ENCODE results near the gene NDUFS1. TPM values are rescaled to one million over a fixed set of nuclear protein-coding genes. Genes with fewer than 3 reads are reported as not detected.
"Not testable (repeated sequence)": the region's sequence is repeated elsewhere in the genome, so short reads cannot be mapped to it uniquely, and the experiment has no call there.

The NDUFS1 gene
- total RNA-seq, 1 experiment from 2014 or later: 106 TPM

DNA sequence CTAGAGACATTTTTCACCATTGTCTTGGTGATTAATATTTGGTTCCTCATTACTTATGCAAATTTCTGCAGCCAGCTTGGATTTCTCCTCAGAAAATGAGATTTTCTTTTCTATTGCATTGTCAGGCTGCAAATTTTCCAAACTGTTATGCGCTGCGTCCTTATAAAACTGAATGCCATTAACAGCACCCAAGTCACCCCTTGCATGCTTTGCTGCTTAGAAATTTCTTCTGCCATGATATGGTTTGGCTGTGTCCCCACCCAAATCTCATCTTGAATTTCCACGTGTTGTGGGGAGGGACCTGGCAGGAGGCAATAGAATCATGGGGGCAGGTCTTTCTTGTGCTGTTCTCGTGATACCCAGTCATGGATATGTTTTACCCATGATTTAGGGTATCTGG, 9.0 kb upstream of the NDUFS1 start:
- H3K36me3 ChIP-seq (ENCODE audit: control insufficient read depth, insufficient read depth, low read length); H3K27me3 ChIP-seq (ENCODE audit: control insufficient read depth, insufficient read depth, low read length); H3K9me3 ChIP-seq (ENCODE audit: control insufficient read depth, insufficient read depth, low read depth, low read length); BruUV-seq (replicated peaks); CTCF ChIA-PET; in situ Hi-C loops (cut with HindIII; ENCODE audit: low pct_unique_long_range_greater_than_20kb, low sequenced_read_pairs); H3K4me3 ChIP-seq (ENCODE audit: low read depth in 2 of 2, low read length in 2 of 2); ATAC-seq; POLR2A ChIA-PET; H3K4me1 ChIP-seq (ENCODE audit: control insufficient read depth, insufficient read depth, low read length); DNase-seq (ENCODE audit: low read depth, low spot score); H3K27ac ChIP-seq (ENCODE audit: low read length); intact Hi-C loops (cut with micrococcal nuclease; ENCODE audit: unreplicated experiment): not testable (repeated sequence)

DNA sequence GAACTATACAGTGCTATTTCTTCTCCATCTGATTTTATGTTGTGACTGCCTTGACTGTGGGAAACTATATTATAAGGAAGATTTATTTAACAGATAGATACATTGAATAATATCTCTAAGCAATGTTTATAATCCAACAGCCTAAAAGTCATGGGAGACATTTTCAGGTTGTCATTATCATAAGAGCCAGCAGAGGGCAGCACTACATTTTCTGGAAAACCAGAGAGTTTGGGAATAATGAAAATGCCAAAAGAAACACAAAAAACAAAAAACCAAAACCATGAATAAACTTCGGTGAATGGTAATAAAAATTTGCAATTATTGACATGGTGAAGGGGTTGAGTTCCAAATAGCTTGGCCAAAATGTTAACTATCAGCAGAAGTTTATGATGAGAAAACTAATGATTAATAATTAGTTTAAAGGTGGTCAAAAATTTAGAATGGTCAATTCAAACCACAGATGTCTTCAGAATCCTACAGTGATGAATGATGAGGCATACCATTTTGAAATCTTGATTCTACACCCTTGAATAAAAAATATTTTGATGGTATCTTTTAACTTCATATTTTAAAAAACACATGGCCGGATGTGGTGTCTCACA, 5.1 kb upstream of the NDUFS1 start:
- Histone ChIP-seq H3K4me1 (ENCODE audit: control insufficient read depth, insufficient read depth, low read length) (peaks cover 16% of the 10 kb centered on the region), H3K9me3 (ENCODE audit: control insufficient read depth, insufficient read depth, low read depth, low read length) (no peaks in the 10 kb centered on the region), H3K27ac (ENCODE audit: low read length) (no peak overlapping the region), H3K36me3 (ENCODE audit: control insufficient read depth, insufficient read depth, low read length) (peaks cover 28% of the 10 kb centered on the region), H3K27me3 (ENCODE audit: control insufficient read depth, insufficient read depth, low read length) (no peaks in the 10 kb centered on the region), H3K4me3 (ENCODE audit: low read depth in 2 of 2, low read length in 2 of 2) (no peak overlapping the region)
- ATAC-seq: no peak
- in situ Hi-C loops (cut with HindIII; ENCODE audit: low pct_unique_long_range_greater_than_20kb, low sequenced_read_pairs) (no loop called here), intact Hi-C loops (cut with micrococcal nuclease; ENCODE audit: unreplicated experiment) (loop anchor here (5.0 kb wide), 1 partner anchor 98 kb away; no protein-coding TSS in a partner anchor)
- ChIA-PET POLR2A (no interaction called here), CTCF (interaction anchor here (0.6 to 0.9 kb wide), 3 partner anchors 95 to 1011 kb away, joined by 3 to 4 read pairs (median 3); no protein-coding TSS in a partner anchor)
- BruUV-seq (replicated peaks): no TSS peak
- no peak for DNase-seq (ENCODE audit: low read depth, low spot score)
- TF ChIP-seq, protein P1, sequence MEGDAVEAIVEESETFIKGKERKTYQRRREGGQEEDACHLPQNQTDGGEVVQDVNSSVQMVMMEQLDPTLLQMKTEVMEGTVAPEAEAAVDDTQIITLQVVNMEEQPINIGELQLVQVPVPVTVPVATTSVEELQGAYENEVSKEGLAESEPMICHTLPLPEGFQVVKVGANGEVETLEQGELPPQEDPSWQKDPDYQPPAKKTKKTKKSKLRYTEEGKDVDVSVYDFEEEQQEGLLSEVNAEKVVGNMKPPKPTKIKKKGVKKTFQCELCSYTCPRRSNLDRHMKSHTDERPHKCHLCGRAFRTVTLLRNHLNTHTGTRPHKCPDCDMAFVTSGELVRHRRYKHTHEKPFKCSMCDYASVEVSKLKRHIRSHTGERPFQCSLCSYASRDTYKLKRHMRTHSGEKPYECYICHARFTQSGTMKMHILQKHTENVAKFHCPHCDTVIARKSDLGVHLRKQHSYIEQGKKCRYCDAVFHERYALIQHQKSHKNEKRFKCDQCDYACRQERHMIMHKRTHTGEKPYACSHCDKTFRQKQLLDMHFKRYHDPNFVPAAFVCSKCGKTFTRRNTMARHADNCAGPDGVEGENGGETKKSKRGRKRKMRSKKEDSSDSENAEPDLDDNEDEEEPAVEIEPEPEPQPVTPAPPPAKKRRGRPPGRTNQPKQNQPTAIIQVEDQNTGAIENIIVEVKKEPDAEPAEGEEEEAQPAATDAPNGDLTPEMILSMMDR (IDR thresholded peaks at IDR 0.05): peak; percentile 79; the same call in 1 of the 2 replicates
- TF ChIP-seq, protein P2, sequence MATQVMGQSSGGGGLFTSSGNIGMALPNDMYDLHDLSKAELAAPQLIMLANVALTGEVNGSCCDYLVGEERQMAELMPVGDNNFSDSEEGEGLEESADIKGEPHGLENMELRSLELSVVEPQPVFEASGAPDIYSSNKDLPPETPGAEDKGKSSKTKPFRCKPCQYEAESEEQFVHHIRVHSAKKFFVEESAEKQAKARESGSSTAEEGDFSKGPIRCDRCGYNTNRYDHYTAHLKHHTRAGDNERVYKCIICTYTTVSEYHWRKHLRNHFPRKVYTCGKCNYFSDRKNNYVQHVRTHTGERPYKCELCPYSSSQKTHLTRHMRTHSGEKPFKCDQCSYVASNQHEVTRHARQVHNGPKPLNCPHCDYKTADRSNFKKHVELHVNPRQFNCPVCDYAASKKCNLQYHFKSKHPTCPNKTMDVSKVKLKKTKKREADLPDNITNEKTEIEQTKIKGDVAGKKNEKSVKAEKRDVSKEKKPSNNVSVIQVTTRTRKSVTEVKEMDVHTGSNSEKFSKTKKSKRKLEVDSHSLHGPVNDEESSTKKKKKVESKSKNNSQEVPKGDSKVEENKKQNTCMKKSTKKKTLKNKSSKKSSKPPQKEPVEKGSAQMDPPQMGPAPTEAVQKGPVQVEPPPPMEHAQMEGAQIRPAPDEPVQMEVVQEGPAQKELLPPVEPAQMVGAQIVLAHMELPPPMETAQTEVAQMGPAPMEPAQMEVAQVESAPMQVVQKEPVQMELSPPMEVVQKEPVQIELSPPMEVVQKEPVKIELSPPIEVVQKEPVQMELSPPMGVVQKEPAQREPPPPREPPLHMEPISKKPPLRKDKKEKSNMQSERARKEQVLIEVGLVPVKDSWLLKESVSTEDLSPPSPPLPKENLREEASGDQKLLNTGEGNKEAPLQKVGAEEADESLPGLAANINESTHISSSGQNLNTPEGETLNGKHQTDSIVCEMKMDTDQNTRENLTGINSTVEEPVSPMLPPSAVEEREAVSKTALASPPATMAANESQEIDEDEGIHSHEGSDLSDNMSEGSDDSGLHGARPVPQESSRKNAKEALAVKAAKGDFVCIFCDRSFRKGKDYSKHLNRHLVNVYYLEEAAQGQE (IDR thresholded peaks at IDR 0.05; ENCODE audit: insufficient read depth in 1 of 2, low read depth in 2 of 2, low read length in 1 of 2): no peak

DNA sequence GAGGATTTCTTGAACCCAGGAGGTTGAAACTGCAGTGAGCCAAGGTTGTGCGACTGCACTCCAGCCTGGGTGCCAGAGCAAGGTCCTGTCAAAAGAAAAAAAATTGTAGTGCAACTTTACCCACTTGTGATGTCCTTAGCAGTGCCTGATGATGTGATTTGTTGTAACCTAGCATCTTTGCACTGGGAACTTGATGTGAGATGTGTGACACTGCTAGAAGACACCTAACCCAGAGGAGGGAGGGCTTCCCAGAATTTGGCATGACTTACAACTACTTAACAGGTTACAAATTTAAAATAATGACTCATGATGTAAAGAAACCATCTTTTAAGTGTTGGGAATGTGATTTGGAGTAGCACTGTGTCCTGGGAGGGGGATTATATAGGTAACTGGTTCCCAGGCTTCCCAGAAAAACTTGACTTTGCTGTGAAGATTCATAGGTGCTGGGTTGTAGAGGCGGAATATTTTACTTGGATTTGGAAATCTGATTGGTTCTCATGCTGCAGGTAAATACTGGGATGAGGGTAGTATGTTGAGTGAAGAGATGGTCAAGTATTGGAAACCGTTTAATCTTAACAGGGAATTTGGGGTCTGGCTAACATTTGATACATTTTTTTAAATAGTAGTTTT, 4.1 kb upstream of the NDUFS1 start:
- in situ Hi-C loops (cut with HindIII; ENCODE audit: low pct_unique_long_range_greater_than_20kb, low sequenced_read_pairs): no loop called here
- no peak for ATAC-seq
- intact Hi-C loops (cut with micrococcal nuclease; ENCODE audit: unreplicated experiment): loop anchor here (5.0 kb wide), 1 partner anchor 99 kb away; no protein-coding TSS in a partner anchor
- H3K4me3 ChIP-seq (ENCODE audit: low read depth in 2 of 2, low read length in 2 of 2): no peak overlapping the region
- no TSS peak for BruUV-seq (replicated peaks)
- ChIA-PET POLR2A (no interaction called here), CTCF (no interaction called here)
- H3K4me1 ChIP-seq (ENCODE audit: control insufficient read depth, insufficient read depth, low read length): peaks cover 16% of the 10 kb centered on the region
- no peak; the same call in 1 of the 2 replicates for TF ChIP-seq POLR2AphosphoS5 (IDR thresholded peaks at IDR 0.05; ENCODE audit: low read depth, low read length)
- TF ChIP-seq, protein P1 (IDR thresholded peaks at IDR 0.05): no peak
- TF ChIP-seq TCF7L2 (IDR thresholded peaks at IDR 0.05; ENCODE audit: low read depth, low read length): no peak
- TF ChIP-seq, protein P2 (IDR thresholded peaks at IDR 0.05; ENCODE audit: insufficient read depth in 1 of 2, low read depth in 2 of 2, low read length in 1 of 2): no peak
- TF ChIP-seq SIN3A (IDR thresholded peaks at IDR 0.05; ENCODE audit: borderline replicate concordance, insufficient read depth, low read depth, low read length): no peak
- no peaks in the 10 kb centered on the region for H3K27me3 ChIP-seq (ENCODE audit: control insufficient read depth, insufficient read depth, low read length)
- DNase-seq (ENCODE audit: low read depth, low spot score): no peak
- H3K27ac ChIP-seq (ENCODE audit: low read length): no peak overlapping the region
- H3K36me3 ChIP-seq (ENCODE audit: control insufficient read depth, insufficient read depth, low read length): peaks cover 34% of the 10 kb centered on the region
- no peaks in the 10 kb centered on the region for H3K9me3 ChIP-seq (ENCODE audit: control insufficient read depth, insufficient read depth, low read depth, low read length)

Data from Panc1 (cell line).